ENCODE measurements around the gene PTMA.
"Not testable (repeated sequence)": the region's sequence is repeated elsewhere in the genome, so short reads cannot be mapped to it uniquely, and the experiment has no call there.

Gene PTMA

GRCh38 chr2:231707927-231708772 is at the start of gene PTMA:
Gene PTMA (plus strand): TSS chr2:231708525. CDS start chr2:231708707, 182 bp downstream.
- DNase-seq (ENCODE audit: low read depth) = peak; percentile 99

DNA sequence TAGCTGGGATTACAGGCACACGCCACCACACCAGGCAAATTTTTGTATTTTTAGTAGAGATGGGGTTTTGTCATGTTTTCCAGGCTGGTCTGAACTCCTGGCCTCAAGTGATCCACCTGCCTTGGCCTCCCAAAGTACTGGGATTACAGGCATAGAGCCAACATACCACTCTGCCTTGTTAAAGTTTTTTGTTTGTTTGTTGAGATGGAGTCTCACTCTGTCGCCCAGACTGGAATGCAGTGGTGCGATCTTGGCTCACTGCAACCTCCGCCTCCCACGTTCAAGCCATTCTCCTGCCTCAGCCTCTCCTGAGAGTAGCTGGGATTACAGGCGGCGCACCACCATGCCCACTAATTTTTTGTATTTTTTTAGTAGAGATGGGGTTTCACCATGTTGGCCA is 48.3 kb upstream of the PTMA start:
- DNase-seq (ENCODE audit: low read depth) = not testable (repeated sequence)

DNA sequence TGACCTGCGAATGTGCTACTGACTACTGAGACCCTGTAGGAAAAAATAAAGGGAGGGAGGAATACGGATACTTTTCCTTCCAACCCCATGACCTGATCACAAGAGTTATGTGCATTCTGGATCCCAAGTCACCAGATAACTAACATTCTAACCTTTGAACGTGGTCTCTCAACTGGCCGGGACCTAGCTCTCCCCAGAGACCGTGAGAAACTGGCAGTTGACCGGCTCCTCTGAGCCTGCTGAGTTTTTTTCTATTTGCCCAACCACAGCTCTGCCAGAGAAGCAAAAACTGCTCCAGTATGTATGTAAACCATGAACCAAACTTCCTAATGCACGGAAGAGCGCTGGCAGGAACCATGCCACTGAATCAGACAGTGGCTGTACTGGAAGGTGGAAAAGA is 47.5 kb upstream of the PTMA start:
- DNase-seq (ENCODE audit: low read depth) = no peak

DNA sequence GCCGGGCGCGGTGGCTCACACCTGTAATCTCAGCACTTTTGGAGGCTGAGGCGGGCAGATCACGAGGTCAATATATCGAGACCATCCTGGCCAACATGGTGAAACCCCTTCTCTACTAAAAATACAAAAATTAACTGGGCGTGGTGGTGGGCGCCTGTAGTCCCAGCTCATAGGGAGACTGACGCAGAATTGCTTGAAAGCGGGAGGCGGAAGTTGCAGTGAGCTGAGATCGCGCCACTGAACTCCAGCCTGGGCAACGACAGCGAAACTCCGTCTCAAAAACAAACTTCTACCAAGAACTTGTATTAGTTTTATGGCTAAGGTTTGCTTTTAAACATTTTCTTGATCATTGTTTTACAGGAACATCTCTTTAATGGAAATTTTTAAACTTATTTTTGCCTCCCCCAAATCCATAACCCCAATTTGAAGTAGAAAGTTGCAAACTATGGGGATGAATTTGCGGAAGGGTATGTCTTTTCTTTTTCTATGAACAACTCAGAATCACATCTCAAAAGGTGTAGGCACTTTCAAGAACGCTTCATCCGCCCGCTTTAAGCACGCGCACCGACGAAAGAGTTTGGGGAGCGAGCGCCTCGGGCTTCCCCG is 46.8 kb upstream of the PTMA start:
- DNase-seq (ENCODE audit: low read depth) = no peak

- DNase-seq (ENCODE audit: low read depth) = peak; percentile 94
Measured at GRCh38 chr2:231662028-231662810, 46.1 kb upstream of the PTMA start.

DNA sequence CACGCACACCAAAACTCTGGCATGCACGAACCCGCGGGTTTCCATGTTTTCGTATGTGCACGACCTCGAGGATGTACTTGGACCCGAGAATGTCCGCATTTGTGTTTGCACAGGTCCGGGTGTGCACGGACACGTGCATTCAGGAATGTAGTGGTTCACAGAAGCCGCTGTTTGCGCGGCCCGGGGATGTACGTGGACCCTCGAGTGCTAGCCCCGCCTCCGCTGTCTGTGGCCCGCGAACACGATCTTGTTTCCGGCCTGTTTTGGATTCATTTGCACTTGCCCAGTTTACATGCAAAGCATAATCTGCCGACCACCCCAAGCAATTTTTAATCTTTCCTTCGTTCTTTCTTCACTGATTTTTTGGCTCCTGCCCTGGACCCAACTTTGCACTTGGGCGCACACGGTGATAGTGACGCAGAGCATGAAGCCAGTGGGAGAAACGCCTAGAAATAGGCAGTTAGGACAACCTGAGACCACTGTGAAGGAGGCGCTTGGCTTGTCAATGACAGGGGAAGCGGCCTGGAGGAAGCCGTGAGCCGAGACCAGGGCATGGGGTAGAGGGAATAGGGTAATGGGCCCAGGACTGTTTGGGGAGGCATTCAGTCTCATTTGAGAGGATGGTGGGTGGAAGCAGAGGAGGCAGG is 45.4 kb upstream of the PTMA start:
- DNase-seq (ENCODE audit: low read depth) = no peak

- DNase-seq (ENCODE audit: low read depth) = no peak
Measured at GRCh38 chr2:231663458-231664212, 44.7 kb upstream of the PTMA start.

GRCh38 chr2:231664727-231665126 is 43.6 kb upstream of the PTMA start:
- DNase-seq (ENCODE audit: low read depth) = no peak

DNA sequence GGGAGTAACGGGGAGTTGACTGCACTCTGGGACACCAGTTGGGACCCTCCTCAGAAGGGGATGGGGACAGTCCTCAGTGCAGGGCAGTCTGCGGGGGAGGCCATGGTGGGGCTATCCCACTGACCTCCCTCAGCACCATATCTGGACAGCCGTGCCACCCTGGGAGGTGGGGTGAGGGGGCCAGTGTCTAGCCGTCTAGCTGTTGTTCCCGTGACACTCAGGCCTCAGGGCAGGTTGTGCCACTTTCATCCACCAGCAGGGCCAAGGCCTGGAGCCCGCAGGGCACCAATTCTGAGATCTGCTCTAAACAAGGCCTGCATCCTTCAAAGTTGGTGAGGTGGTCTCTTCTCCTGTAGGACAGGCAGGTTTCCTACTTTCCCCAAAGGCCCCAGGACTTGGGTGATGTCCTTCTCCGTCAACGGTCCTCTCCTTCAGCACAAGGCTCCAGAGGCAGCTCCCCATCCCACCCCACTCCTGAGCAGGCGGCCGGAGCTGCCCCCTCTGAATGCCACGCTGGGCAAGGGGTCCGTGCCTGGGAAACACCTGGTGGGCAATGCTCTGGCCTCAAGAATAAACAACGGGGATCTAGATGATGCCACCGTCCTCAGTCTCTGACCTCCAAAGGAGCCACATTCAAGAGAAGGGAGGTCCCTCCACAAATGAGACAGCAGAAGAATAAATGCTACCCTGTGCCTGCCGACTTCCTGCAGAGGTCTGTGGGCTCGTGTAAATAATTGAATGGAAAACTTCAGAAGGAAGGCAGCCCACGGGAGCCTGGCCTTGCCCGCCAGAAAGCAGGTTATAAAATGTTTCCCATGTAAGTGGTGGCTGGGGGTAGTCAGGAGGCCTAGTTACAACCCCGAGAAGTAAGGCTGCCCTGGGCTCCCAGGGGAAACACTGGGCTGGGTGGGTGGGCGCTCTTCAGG is 42.8 kb upstream of the PTMA start:
- no peak for DNase-seq (ENCODE audit: low read depth)

DNA sequence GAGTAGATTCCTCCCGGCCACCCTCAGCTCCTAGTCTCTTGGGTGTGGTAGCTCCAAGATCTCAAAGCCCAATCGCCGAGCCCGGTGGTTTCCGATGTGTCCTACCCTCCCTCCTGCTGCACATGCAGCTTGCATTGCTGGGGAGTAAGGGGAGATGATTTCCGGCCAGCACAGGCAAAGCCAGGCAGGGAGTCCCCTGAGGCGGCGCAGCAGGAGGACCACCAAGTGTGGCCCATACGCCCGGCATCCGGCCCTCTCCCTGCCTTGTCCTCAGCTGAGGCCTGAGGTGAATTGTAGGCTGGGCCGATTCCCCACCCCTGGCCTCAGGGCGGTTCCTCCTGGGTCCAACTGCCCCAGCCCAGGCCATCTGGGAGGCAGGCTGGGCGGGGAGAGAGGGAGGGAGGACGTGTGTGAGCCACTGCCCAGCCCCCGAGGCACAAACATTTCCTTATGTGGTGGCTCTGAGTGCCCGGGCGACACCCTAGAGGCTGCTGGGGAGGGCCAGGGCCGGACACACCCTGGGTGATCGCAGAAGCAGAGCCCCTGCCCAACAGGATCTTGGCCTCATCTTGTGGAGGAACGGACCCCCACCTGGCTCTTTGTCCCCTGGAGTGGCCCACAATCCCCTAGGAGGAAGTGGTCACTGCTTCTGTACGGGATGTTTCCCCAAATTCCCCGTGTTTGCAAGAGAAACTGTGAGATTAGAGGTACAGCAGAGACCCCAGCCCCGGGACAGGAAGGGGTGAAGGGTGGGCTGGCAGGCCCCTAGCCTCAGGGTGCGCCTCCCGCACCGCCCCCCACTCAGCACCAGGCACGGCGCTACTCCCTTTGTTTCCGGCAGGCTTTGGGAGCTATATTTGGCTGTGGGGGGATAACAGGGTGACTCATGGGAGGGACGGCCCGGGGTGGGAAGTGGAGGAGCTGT is 41.9 kb upstream of the PTMA start:
- no peak for DNase-seq (ENCODE audit: low read depth)

GRCh38 chr2:231667096-231667427 is 41.3 kb upstream of the PTMA start:
- DNase-seq (ENCODE audit: low read depth) = no peak

DNA sequence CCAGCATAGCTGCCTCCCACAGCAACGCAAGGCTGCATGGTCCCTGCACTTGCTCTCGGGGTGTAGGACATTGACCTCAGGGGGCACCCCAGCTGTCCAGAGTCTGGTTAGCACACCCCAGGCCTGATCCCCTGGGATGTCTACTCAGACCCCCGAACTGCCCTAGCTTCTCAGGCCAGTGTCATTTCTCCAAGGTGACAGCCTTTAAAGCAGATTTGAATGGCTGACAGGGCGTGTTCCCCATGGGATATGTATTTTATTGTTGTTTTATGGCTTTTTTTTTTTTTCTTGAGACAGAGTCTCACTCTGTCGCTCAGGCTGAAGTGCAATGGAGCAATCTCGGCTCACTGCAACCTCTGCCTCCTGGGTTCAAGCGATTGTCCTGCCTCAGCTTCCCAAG is 40.8 kb upstream of the PTMA start:
- DNase-seq (ENCODE audit: low read depth) = no peak

DNA sequence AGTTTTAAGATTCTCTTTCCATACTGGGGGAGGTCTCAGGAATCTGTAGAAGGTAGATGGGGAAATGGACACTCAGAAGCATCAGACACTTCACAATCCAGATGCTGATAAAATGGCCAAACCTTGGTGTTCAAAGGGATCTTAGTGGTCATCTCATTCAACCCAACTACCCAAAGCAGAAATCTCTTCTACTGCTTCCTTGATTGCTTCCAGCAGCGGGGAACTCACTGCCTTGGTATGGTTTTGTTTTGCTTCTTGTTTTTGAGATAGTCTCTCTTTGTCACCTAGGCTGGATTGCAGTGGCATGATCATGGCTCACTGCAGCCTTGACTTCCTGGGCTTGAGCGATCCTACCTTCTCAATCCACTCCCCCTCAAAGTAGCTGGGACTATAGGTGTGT is 39.3 kb upstream of the PTMA start:
- DNase-seq (ENCODE audit: low read depth) = no peak

GRCh38 chr2:231671270-231672050 is 36.9 kb upstream of the PTMA start:
- no peak for DNase-seq (ENCODE audit: low read depth)

GRCh38 chr2:231672617-231673347 is 35.5 kb upstream of the PTMA start:
- no peak for DNase-seq (ENCODE audit: low read depth)

DNA sequence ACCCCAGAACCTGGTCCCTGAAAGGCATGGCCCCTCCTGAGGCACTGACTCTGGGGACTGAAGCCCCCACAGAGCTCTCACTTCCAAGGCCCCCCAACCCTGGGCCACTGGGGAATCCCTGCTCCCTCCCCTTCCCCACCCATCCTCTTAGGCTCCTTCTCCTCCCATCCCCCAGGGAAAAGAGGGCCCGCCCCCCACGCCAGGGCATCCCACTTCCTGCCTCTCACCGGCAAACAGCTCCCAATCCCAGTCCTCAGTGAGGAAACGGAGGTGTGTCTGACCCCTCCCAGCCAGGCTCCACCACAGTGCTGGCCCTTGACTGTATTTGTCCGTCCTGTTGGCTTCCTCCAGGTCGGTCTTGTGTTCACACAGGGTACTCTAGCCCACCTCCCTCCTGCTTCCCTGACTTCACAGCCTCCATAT is 35.0 kb upstream of the PTMA start:
- no peak for DNase-seq (ENCODE audit: low read depth)

DNA sequence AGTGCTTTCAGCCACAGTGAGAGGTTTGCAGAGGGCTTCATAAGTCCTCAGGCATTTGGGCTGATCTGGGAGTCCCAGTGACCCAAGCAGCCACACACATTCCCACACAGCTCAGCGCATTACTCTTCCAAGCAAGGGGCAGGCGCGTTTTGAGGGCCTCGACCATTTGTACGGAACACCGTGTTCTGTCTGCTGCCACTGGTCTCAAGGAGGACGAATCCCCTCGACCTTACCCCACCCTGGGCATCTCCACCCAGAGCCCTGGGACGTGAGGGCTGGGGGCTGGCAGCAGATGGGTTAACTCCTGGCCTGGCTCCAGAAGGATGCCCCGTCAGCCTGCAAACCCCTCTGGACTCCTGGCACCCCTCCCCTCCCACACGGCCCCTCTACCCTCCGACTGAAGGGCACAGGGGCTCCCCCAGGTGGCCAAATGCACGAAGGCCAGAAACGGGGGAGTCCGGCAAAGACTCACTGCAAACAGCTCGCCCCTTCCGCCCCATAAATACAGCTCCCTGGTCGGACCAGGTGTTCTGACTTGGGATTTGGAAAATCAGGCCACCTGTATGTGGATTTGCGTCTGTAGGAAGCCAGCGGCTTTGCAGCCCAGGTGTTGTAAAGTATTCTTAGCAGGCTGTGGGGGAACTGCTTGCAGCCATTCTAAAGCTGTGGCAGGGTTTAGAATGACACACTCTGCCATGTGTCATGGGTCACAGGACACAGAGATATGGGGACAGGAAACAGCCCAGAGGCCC is 33.6 kb upstream of the PTMA start:
- DNase-seq (ENCODE audit: low read depth) = peak; percentile 30
